HG03045 (cell line): ENCODE results near the gene PASD1.

Experiments used
- ATAC-seq: cut with Tn5 transposase; IDR thresholded peaks from one replicate; pipeline ENCODE4 v1.9.1; 2021; ENCODE audit warnings: mild to moderate bottlenecking, moderate library complexity; ENCODE audit not compliant: unreplicated experiment

PASD1 gene

DNA sequence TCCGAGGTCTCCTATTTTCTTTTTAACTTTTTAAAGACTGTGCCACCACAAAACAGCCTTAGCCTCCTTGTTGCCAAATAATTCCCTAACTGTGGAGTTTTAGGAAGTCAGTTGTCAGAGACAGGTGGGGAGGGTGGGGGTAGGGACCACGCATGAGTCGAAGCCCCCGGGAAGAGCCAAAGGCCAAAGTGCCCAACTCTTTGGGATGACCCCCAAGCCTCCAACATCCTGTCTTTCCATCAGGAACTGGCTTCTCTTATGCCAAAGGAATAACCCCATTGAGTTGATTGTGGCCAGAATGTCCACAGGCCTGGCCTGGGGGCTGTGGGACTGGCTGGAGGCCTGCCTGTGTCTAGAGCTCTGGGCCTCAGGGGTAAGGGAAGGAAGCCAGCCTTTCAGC is 137.6 kb downstream of the PASD1 start:
- no peak for ATAC-seq

DNA sequence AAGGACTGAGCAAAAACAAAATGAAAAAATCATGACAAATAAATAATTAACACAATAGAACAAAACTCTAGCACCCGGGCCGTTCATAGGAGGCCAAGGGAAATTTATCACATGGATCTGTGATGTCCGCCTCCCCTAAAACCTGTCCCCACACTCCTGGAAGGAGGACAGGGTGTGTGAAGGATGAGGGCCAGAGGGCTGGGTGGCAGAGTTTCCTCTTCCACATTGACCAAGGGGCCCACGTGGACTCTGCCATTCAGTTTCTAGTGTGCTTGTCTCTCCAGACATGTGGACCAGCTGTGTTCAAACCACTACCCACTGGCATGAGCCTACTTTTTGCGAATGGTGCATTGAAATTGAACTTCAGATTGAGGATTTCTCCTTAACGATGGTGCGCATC is 138.1 kb downstream of the PASD1 start:
- ATAC-seq = no peak

DNA sequence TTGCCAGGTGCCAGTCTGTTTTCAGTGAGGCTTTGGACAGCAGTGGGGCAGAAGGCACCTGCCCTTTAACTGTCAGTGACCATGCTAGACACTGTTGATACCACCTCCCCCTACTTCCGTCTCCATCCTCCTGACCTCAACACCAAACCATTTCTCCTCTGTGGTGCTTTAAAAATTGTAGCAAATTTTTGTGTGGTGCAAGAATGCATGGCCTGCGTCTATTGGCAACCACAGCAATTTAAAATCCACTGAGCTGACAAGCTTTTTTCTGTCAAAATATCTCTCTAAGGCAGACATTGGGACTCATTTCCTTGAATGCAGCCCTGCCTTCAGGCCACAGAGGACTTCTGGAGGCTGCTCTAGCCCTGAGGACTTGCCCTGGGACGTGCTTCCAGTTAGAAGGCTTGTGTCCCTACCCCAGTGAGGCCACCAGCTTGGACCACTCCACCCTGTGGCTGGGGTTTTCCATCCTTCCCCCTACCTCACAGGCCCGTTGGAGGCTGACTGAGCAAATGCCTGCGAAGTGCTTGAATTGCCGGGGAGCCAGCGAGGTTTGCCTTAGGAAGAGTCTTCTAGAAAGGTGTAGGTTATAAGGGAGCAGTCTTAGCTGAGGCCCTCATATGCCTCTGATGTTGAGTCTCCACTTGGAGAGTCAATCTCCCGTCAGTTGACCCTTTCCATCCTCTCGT is 138.7 kb downstream of the PASD1 start:
- no peak for ATAC-seq

DNA sequence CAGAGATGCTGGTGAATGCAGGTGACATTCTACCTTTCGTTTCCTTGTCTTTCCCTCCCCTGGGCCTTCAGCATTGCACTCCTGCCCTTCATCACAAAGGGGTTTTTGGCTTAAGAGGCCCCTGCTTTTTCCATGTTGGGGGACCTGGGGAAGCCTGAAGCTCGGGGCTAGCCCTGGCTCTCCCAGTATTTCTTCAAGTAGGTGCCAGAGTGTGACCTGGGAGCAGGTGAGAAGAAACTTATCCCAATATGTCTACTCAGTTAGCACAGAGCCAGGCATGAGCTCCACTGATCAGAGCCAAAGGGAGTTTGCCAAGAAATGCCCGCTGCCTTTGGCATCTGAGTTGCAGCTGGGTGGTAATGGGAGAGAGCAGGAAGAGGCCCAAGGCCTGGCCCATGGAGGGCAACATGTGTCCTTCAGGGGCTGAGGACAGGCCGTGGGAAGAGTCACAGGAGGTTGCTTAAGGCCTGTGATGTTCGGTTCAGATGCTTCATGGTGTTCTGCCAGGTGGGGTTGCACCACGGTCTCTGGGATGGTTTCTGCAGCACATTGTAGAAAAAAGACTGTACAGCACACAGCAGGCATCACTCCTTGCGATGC is 139.4 kb downstream of the PASD1 start:
- no peak for ATAC-seq

DNA sequence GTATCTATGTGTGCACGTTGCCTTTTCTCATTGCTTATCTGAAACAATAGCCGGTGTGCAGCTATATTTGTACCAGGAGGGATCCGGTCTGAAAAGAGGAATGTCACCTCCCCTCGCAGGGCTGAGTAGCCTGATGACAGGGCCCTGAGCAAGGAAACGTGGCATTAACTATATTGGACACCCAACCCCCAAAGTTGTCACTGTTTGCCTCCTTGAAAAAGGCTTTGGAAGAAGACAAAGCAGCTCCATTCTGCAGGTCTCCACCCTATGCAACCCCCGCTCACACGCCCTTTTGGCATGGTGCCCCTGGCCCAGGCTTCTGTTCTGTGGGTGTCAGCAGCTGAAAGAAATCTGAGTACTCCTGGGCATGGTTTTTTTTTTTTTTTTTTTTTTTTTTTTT is 140.0 kb downstream of the PASD1 start:
- ATAC-seq = no peak

DNA sequence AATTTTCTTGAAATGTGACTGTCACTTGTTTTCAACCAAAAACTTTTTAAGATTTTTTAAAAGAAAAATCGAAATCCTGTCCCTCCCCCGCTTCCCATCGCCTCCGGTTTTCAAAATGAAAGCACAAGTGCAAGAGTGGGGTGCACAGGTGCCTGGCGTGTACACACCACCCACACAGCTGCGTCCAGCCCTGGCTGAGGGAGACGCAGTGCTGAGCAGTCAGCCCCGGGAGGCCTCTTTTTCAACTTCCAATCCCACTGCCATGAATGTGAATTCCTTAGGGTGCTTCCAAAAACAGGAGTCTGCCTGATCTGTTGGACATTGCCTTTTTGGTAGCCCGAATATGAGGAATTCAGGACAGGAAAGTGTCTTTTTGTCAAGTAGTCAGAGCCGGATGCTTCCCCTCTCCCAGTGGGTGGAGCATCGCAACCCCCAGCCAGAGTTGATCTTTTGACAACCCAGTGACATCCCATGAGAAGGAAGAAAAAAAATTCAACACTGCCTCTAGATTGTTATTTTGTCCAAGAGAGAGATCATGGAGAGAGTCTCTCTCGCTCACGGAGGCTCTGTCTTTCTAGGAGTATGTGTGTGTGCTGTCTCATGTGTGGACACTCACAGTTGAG is 140.7 kb downstream of the PASD1 start:
- no peak for ATAC-seq

DNA sequence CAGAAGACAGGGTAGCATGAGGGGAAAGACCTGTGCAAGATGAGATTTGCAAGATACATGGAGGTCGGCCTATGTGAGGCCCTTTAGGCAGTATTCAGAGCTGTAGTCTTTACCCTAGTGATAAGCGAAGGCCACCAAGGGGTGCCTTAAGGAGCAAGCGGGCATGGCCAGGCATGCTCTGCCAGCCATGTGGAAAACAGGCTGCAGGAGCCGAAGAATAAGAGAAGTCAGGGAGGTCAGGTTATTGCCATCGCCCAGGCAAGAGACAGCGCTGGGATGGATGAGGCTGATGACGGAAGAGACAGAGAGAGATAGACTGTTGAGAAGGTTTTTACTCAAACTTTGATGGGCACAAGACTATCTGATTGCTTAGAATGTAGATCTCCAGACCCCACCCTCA is 145.3 kb downstream of the PASD1 start:
- no peak for ATAC-seq

DNA sequence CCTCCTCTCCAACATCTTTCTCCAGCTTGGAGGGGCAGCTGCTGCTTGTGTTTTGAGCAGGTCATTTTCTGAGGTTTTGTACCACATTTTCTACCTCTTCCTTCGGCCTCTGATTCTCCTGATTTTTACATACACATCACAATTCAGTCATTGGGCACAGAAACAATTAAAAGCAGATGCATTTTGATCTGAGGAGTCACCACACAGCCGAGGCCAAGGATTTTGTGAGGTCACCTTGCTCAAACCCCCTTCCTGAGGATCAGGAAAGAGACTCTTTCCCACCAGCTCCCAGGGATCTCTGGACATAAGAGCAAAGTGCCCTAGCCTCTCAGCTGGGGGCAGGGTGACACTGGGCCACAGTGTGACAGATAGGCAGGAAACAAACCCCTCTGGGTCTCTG is 147.0 kb downstream of the PASD1 start:
- no peak for ATAC-seq

DNA sequence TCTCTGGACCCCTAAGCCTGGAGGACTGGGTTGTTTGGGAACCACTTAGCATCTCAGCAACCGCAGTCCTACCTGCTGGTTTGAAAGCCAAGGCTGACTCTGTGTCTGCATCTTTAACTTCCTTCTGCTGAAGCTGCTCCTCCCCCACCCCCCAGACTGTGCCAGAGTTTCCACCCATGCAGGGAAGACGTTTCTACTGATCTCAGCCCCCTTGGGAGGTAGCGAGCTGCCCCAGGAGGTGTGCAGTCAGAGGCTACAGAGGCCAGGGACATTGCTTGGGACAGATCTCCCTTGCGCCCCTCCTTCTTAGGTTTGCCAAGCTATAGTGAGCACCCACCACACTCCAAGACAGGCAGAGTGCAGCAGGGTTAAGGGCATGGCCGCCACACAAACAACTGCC is 147.7 kb downstream of the PASD1 start:
- ATAC-seq = no peak

DNA sequence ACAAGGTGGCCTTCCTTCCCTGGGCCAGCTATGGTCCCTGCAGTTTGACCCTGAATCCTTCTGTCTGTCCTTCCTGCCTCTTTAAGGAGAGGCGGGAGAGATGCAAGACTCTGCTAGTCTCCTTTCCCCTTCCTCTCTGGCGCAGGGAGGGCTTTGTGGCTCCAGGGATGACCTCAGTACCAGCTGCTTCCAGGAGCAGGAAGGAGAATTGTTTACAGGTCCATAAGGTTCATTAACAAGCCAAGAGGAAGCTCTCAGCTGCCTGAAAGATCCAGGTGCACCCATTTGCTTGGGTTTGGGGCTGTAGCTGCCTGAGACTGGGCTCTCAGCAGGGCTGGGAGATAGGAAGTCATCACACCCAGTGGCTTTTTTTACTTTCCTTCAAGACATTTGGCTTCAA is 148.3 kb downstream of the PASD1 start:
- ATAC-seq = no peak

DNA sequence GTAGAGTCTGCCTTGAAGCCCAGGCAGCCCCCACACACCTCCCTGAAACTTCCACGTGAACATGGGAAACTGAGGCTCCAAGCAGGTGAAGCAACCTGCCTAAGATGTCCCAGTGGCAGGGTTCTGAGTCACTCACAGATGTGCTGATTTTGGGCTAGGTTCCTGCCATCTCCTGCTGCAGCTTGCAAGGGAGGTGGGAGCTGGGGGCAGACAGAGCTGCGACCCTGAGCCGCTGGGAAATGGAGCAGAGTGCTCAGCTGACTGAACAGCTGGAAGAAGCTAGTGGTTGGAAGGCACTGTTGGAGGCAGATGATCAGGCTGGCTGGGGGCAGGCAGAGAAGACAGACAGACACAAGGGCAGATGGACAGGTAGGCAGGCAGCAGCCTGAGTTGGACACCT is 148.8 kb downstream of the PASD1 start:
- ATAC-seq = no peak

DNA sequence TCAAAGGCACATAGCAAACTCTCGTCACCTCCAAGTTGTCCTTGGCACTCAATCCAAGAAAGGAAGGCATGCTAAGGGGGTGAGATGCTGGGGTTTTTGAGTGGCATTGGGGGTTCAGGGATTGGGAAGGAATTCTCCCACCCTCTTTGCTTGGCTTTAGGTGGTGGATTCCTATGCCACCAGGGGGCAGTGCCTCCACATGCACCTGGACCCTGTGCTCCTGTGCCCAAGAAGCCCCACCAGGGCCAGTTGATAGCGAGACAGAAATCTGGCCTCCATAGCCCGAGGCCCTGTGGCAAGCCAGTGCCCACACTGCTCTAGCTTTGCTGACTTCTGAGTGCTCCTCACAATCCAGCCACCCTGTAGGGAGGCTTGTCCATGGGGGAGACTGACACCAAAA is 150.4 kb downstream of the PASD1 start:
- ATAC-seq = no peak

DNA sequence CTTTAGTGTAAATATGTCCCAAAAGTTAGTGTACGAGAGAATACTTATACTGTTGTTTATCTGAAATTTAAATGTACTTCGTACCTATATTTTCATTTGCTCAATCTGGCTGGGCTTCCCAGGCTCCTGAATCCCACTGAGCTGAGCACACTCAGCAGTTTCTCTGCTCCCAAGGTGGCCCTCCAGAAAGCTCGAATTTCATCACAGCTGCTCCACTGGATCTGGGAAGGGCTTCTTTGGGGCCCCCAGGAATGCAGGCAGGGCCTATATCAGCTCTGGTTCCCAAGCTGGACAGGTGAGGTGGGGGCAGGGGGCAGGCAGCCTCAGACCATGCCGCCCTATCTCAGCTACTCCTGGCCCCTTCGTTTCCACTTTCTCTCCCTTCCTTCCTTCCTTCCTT is 150.9 kb downstream of the PASD1 start:
- no peak for ATAC-seq

DNA sequence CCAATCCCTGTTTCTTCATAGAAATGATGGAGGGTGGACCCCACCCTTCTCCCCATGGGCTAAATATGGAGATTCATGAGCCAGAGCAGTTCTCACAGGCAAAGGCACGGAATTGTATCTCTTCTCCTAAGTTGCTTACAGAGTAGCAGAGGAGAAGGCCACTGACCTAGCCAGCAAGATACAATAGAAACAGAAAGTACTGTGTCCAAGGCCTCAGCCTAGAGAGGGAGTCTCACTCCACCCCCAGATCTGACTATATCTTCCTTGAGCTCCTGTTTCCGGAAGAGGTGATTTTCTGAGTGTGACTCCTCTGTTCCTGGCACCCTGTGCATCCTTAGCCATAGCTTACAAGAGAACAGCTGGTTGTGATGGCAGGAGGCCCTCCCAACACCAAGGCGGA is 152.3 kb downstream of the PASD1 start, which contains the start of gene FATE1:
TSS of gene FATE1 (plus strand) at position 284 of the 400 bp plus-strand sequence. CDS start at position 369, 85 bp downstream.
- ATAC-seq = no peak

DNA sequence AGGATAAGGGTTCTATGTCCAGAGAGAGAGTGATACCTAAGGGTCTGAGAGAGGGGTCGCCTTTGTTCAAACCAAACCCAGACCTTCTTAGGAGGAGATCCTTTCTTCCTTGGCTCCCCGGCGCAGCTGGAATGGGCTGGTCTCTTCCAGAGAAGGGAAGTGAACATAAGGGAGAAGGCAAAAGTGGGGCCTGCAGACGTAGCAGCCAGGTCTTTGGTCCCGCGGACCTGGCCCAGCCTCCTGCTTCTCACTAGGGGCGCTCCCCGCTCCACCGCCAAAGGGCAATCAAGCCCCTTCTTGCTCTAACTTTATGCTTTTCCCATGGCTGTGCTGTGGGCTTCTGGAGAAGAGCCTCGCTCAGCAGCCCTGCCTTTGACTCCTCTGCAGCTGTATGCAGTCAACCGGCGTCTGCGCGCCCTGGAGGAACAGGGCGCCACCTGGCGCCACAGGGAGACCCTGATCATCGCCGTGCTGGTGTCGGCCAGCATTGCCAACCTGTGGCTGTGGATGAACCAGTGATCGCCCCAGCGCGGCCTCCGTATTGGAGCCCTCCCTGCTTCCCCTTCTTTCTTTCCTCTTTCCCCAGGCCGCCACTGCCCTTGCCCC is 158.9 kb downstream of the PASD1 start:
- ATAC-seq = no peak

DNA sequence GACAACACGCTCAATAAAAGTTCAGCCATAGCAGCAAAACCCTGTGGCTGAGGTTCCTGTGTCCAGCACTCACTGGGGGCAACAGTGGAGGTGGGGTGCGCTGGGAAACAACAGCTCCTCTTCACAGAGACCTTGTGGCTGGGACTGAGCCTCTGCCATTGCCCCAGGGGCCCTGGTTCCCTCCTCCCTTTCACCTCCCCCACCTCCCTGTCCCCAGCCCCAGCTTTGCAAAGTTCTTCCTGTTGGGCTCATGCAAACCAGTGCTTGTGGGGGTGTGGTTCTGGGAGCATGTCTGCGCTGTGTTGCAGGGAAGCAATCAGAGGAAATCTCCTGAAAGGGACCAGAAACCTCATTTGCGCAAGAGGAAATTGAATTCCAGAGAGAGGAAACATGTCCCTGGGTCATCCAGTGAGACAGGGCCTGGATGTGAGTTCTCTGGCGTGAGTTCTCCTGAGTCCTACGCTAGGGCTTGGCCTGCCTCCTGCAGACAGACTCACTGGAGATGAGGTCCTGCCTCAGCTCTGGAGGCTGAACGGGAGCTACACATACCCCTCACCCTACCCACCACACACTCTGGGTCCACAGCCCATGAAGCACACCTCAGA is 159.8 kb downstream of the PASD1 start:
- ATAC-seq = no peak

DNA sequence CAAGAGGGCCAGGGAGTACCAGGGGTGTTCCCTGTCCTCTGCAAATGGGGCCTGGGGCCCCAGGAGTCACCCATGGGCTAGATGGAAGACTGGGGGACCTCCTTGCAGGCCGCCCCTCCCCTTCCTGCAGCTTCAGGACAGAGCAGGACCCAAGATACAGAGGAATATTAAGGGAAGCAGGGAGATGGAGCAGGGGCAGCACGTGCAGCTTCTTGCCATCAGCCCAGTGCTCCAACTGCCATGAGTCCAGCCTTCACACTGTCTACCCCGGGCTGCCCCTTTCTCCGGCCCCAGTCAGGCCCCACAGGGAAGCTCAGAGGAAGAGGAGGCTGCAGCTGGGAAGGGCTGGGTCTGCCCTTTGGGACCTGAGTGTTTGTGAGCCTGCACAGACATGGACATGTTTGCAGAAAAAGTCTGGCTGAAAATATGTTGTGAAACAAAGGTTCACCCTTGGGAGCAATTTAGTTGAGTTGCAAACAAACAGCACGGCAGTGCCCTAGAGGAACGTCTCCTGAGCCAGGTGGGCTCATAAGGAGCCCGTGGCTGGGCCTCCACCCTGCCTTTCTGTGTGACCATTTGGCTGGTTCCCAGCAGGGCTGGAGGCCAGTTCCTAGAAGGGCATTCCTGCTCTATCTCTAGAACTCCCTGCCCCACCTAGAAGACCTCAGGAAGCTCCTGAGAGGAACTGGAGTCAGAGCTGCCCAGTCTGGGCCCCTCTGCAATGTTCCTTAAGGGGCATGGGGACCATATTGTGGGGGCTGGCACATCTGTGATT is 161.3 kb downstream of the PASD1 start:
- no peak for ATAC-seq

DNA sequence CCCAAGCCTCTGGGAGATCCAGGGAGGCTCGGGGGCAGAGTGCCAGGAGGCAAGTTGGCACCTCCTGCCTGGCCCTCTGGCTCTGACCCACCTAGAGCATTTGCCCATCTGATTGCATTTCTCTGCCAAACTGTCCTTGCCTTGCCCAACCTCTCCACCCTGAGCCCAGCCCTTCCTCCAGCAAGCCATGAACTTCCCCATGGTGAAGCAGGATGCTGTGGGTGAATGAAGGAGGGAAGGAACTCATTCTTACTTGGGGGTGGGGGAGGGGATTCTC is 161.8 kb downstream of the PASD1 start:
- no peak for ATAC-seq
